ENCODE measurements around the gene STK40. TPM values are rescaled to one million over a fixed set of nuclear protein-coding genes. Genes with fewer than 3 reads are reported as not detected.
A peak's percentile ranks its signal among the peaks of the same experiment; 100 is the strongest.

Gene STK40
- total and polyA plus RNA-seq, 5 experiments from 2014 or later: 21.6 to 47.8 (median 31.7) TPM

- H3K27ac Mint-ChIP-seq: peak overlapping the region in 2 of 10 donors; percentile 77 to 87
These were observed 63.5 kb downstream of the STK40 start for GRCh38 chr1:36322041-36322785.

GRCh38 chr1:36321119-36321951, 64.4 kb downstream of the STK40 start:
- Mint-ChIP-seq H3K27ac (peak overlapping the region in 5 of 10 donors; percentile 38 to 85 (median 56)), H3K4me1 (peaks cover 15 to 30% (median 26%) of the 10 kb centered on the region in 4 donors), H3K9me3 (no peaks in the 10 kb centered on the region), H3K36me3 (no peaks in the 10 kb centered on the region), H3K4me3 (peak overlapping the region; percentile 75 to 91 (median 80)), H3K27me3 (peaks cover 0 to 3% (median 0%) of the 10 kb centered on the region in 5 donors)
- peak; percentile 42 to 44 for ATAC-seq
- POLR2A ChIA-PET: interaction anchor here (0.5 to 1.5 kb wide), 6 partner anchors 12 to 139 kb away, joined by 3 to 5 read pairs (median 4); no protein-coding TSS in a partner anchor
- peak in 4 of 10 donors; percentile 23 to 36 (median 30) for DNase-seq

More at GRCh38 chr1:36322041-36322785, 63.5 kb downstream of the STK40 start:
- no peaks in the 10 kb centered on the region for H3K36me3 Mint-ChIP-seq
- H3K27me3 Mint-ChIP-seq: peaks cover 0 to 12% (median 0%) of the 10 kb centered on the region in 5 donors
- ATAC-seq: no peak
- DNase-seq: peak in 1 of 10 donors; percentile 14
- H3K4me1 Mint-ChIP-seq: peaks cover 18 to 35% (median 29%) of the 10 kb centered on the region in 4 donors
- POLR2A ChIA-PET: interaction anchor here (0.7 to 1.5 kb wide), 7 partner anchors 13 to 75 kb away, joined by 3 to 5 read pairs (median 3); partner anchors contain the start of gene LSM10
- no peaks in the 10 kb centered on the region for H3K9me3 Mint-ChIP-seq
- H3K4me3 Mint-ChIP-seq: peak overlapping the region; percentile 75 to 82 (median 76)

- no peak for DNase-seq
These were observed 65.0 kb downstream of the STK40 start for GRCh38 chr1:36320767-36321118.

GRCh38 chr1:36320291-36320761, 65.4 kb downstream of the STK40 start:
- peaks cover 15 to 28% (median 26%) of the 10 kb centered on the region in 4 donors for H3K4me1 Mint-ChIP-seq
- no peak for ATAC-seq
- H3K27me3 Mint-ChIP-seq: peaks cover 0 to 1% (median 0%) of the 10 kb centered on the region in 5 donors
- H3K27ac Mint-ChIP-seq: peak overlapping the region; percentile 8 to 87 (median 66)
- peak in 2 of 10 donors; percentile 13 to 21 for DNase-seq
- H3K36me3 Mint-ChIP-seq: no peaks in the 10 kb centered on the region
- POLR2A ChIA-PET: interaction anchor here (0.8 to 1.7 kb wide), 2 partner anchors 13 kb away, joined by 5 to 6 read pairs; no protein-coding TSS in a partner anchor
- no peaks in the 10 kb centered on the region for H3K9me3 Mint-ChIP-seq
- H3K4me3 Mint-ChIP-seq: peak overlapping the region; percentile 75 to 91 (median 80)

More at GRCh38 chr1:36320767-36321118, 65.0 kb downstream of the STK40 start:
- no peaks in the 10 kb centered on the region for H3K9me3 Mint-ChIP-seq
- peak overlapping the region; percentile 75 to 91 (median 80) for H3K4me3 Mint-ChIP-seq
- H3K27ac Mint-ChIP-seq: peak overlapping the region; percentile 8 to 87 (median 66)
- H3K27me3 Mint-ChIP-seq: peaks cover 0 to 1% (median 0%) of the 10 kb centered on the region in 5 donors
- ATAC-seq: peak in 1 of 2 donors; percentile 3
- H3K36me3 Mint-ChIP-seq: no peaks in the 10 kb centered on the region
- peaks cover 15 to 28% (median 26%) of the 10 kb centered on the region in 4 donors for H3K4me1 Mint-ChIP-seq
- POLR2A ChIA-PET: interaction anchor here (0.8 kb wide), 1 partner anchor 14 kb away, joined by 5 read pairs; no protein-coding TSS in a partner anchor

- H3K4me3 Mint-ChIP-seq: peak overlapping the region in 3 of 10 donors; percentile 8 to 34 (median 25)
- no peaks in the 10 kb centered on the region for H3K9me3 Mint-ChIP-seq
- DNase-seq: no peak
- POLR2A ChIA-PET: interaction anchor here (0.9 to 1.1 kb wide), 2 partner anchors 13 kb away, joined by 3 read pairs; no protein-coding TSS in a partner anchor
- no peaks in the 10 kb centered on the region for H3K27me3 Mint-ChIP-seq
- peaks cover 0 to 5% (median 0%) of the 10 kb centered on the region in 3 donors for H3K36me3 Mint-ChIP-seq
- no peak for ATAC-seq
- H3K4me1 Mint-ChIP-seq: peaks cover 4 to 17% (median 13%) of the 10 kb centered on the region in 4 donors
- no peak overlapping the region for H3K27ac Mint-ChIP-seq
These were observed 76.3 kb downstream of the STK40 start for GRCh38 chr1:36309397-36309796.

- ATAC-seq (no peak), DNase-seq (no peak)
- H3K4me1 Mint-ChIP-seq: peaks cover 4 to 18% (median 13%) of the 10 kb centered on the region in 4 donors
- POLR2A ChIA-PET: interaction anchor here (0.6 to 2.9 kb wide), 10 partner anchors 12 to 159 kb away, joined by 3 to 10 read pairs (median 4); partner anchors contain the start of gene THRAP3
- H3K27ac Mint-ChIP-seq: peak overlapping the region in 1 of 10 donors; percentile 97
- H3K4me3 Mint-ChIP-seq: peak overlapping the region; percentile 94 to 98 (median 96)
- no peaks in the 10 kb centered on the region for H3K27me3 Mint-ChIP-seq
- no peaks in the 10 kb centered on the region for H3K9me3 Mint-ChIP-seq
- peaks cover 0 to 19% (median 0%) of the 10 kb centered on the region in 3 donors for H3K36me3 Mint-ChIP-seq
These were observed 78.0 kb downstream of the STK40 start for GRCh38 chr1:36307601-36308330.

GRCh38 chr1:36306902-36307456, 78.7 kb downstream of the STK40 start:
- peak; percentile 87 to 96 (median 94) for DNase-seq
- H3K9me3 Mint-ChIP-seq: no peaks in the 10 kb centered on the region
- no peaks in the 10 kb centered on the region for H3K27me3 Mint-ChIP-seq
- peak; percentile 96 to 98 for ATAC-seq
- peak overlapping the region; percentile 94 to 98 (median 96) for H3K4me3 Mint-ChIP-seq
- peaks cover 0 to 27% (median 2%) of the 10 kb centered on the region in 3 donors for H3K36me3 Mint-ChIP-seq
- POLR2A ChIA-PET: interaction anchor here (0.6 to 2.9 kb wide), 16 partner anchors 12 to 158 kb away, joined by 3 to 10 read pairs (median 4); partner anchors contain the start of genes EVA1B, LSM10 and THRAP3
- H3K27ac Mint-ChIP-seq: peak overlapping the region; percentile 58 to 98 (median 92)
- H3K4me1 Mint-ChIP-seq: peaks cover 4 to 18% (median 13%) of the 10 kb centered on the region in 4 donors

- peak within 1 kb of the TSS; percentile 68 to 98 (median 92) for H3K27ac Mint-ChIP-seq
- H3K27me3 Mint-ChIP-seq: no peaks in the 10 kb centered on the region
- peak within 1 kb of the TSS; percentile 94 to 98 (median 96) for H3K4me3 Mint-ChIP-seq
- H3K36me3 Mint-ChIP-seq: peaks cover 0 to 33% (median 2%) of the 10 kb centered on the region in 3 donors
- peak; percentile 46 to 48 for ATAC-seq
- H3K4me1 Mint-ChIP-seq: peaks cover 4 to 18% (median 13%) of the 10 kb centered on the region in 4 donors
- no peaks in the 10 kb centered on the region for H3K9me3 Mint-ChIP-seq
- peak in 8 of 10 donors; percentile 40 to 74 (median 48) for DNase-seq
- POLR2A ChIA-PET: interaction anchor here (0.6 to 2.9 kb wide), 16 partner anchors 9 to 158 kb away, joined by 3 to 10 read pairs (median 4); partner anchors contain the start of genes EVA1B, LSM10 and THRAP3
These were observed 79.4 kb downstream of the STK40 start, which contains the start of gene SH3D21 for GRCh38 chr1:36306210-36306901. SH3D21 (plus strand) TSS chr1:36306368; CDS start chr1:36306421, 53 bp downstream.

- Mint-ChIP-seq H3K36me3 (peaks cover 0 to 38% (median 7%) of the 10 kb centered on the region in 3 donors), H3K4me1 (peaks cover 4 to 18% (median 13%) of the 10 kb centered on the region in 4 donors), H3K9me3 (no peaks in the 10 kb centered on the region), H3K27me3 (no peaks in the 10 kb centered on the region), H3K4me3 (peak overlapping the region; percentile 54 to 98 (median 95)), H3K27ac (peak overlapping the region in 5 of 10 donors; percentile 59 to 97 (median 77))
- ATAC-seq (no peak), DNase-seq (no peak)
- POLR2A ChIA-PET: interaction anchor here (1.1 to 2.9 kb wide), 7 partner anchors 12 to 155 kb away, joined by 3 to 10 read pairs (median 4); partner anchors contain the start of genes LSM10 and THRAP3
These were observed 79.9 kb downstream of the STK40 start for GRCh38 chr1:36305915-36306209.
